Activated CD4-positive, alpha-beta memory T cell treated with anti-CD3 and anti-CD28 coated beads for 36 hours (primary cell): ENCODE measurements around the gene CEP63. TPM values are rescaled to one million over a fixed set of nuclear protein-coding genes. Genes with fewer than 3 reads are reported as not detected.
"Not testable (repeated sequence)": the region's sequence is repeated elsewhere in the genome, so short reads cannot be mapped to it uniquely, and the experiment has no call there.

Experiments
- CTCF ChIA-PET: fragments of 350-600 bp; sonication (Branson Sonifier 250); formaldehyde crosslinking; loops from one replicate; lab custom pipeline; 2021; ENCODE audit warnings: antibody characterized with exemption, inconsistent platforms; lab: Charles Lee
- POLR2A ChIA-PET: fragments of 350-600 bp; sonication (Branson Sonifier 250); formaldehyde crosslinking; loops from one replicate; lab custom pipeline; 2021; ENCODE audit warnings: antibody characterized with exemption; lab: Charles Lee
- DNase-seq: peaks from one replicate; pipeline ENCODE4 v3.0.0-alpha.2; 2020
- H3K27ac Mint-ChIP-seq: one replicate; pipeline ENCODE4 v1.8.0; 2021; ENCODE audit warnings: mixed read lengths
- H3K27me3 Mint-ChIP-seq: one replicate; pipeline ENCODE4 v1.8.0; 2021; ENCODE audit warnings: mixed read lengths
- H3K36me3 Mint-ChIP-seq: one replicate; pipeline ENCODE4 v1.8.0; 2021; ENCODE audit warnings: mixed read lengths
- H3K4me1 Mint-ChIP-seq: one replicate; pipeline ENCODE4 v1.8.0; 2021; ENCODE audit warnings: low read depth, mixed read lengths
- H3K4me3 Mint-ChIP-seq: one replicate; pipeline ENCODE4 v1.8.0; 2021; ENCODE audit warnings: mild to moderate bottlenecking, mixed read lengths
- H3K9me3 Mint-ChIP-seq: one replicate; pipeline ENCODE4 v1.8.0; 2021; ENCODE audit warnings: mixed read lengths
- intact Hi-C: fragments of 100-400 bp; cut with micrococcal nuclease; formaldehyde crosslinking; loops from one replicate; pipeline ENCODE4 v1.15.1; 2023
- total RNA-seq, 2 experiments: library from RNA; stranded (reverse); gene quantifications; one replicate each; pipeline ENCODE4 v1.2.3, GENCODE V29; 2021

The CEP63 gene
- total RNA-seq, 2 experiments from 2014 or later: 22.4 to 23.7 TPM

DNA sequence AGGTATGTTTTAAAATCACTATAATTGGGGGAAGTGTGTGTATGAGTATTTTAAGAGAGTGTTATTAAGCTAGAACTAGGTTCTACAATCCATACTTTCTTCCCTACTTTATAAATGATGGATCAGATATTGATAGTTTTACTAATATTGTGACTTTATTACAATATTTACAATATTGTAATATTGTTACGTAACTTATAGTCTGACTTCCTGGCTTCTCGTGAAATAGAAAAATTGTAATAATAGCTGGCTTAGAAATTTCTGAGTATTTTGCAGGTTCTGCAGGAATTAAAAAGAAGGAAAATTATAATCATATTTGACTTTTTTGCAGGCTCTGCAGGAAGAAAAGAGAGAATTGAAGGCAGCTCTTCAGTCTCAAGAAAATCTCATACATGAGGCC lies 60.0 kb downstream of the CEP63 start:
- ChIA-PET POLR2A (no interaction called here), CTCF (interaction anchor here (0.7 kb wide), 1 partner anchor 8 kb away, joined by 4 read pairs; no protein-coding TSS in a partner anchor)
- no peaks in the 10 kb centered on the region for H3K27me3 Mint-ChIP-seq
- H3K36me3 Mint-ChIP-seq: peaks cover 40% of the 10 kb centered on the region
- no peak overlapping the region for H3K27ac Mint-ChIP-seq
- no peaks in the 10 kb centered on the region for H3K4me1 Mint-ChIP-seq
- H3K4me3 Mint-ChIP-seq: no peak overlapping the region
- DNase-seq: no peak
- intact Hi-C loops: no loop called here
- no peaks in the 10 kb centered on the region for H3K9me3 Mint-ChIP-seq

GRCh38 chr3:134552784-134553183 lies 66.9 kb downstream of the CEP63 start:
- Mint-ChIP-seq H3K36me3 (peaks cover 41% of the 10 kb centered on the region), H3K4me1 (no peaks in the 10 kb centered on the region), H3K27ac (no peak overlapping the region), H3K4me3 (no peak overlapping the region), H3K9me3 (no peaks in the 10 kb centered on the region), H3K27me3 (no peaks in the 10 kb centered on the region)
- intact Hi-C loops: no loop called here
- DNase-seq: no peak
- ChIA-PET CTCF (no interaction called here), POLR2A (no interaction called here)

GRCh38 chr3:134559591-134559990 lies 73.7 kb downstream of the CEP63 start:
- peaks cover 27% of the 10 kb centered on the region for H3K36me3 Mint-ChIP-seq
- intact Hi-C loops: no loop called here

DNA sequence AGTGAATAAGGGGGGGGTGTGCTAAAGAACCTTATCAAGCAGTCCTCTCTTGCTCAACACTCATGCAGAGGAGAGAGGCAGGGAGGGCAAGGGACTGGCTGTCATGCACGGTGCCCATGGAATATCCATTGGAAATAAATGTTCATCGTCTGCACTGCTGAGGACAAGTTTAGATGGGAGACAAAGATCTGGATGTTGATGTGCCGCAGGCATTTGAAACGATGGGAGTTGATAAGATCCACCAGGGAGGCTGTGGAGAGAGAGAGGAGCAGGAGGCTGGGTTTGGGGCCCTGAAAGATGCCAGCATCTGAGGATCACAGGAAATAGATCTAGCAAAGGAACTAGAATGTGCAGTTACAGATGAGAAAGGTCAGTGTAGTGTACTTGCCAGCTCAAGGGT lies 76.2 kb downstream of the CEP63 start:
- H3K9me3 Mint-ChIP-seq: no peaks in the 10 kb centered on the region
- ChIA-PET POLR2A (no interaction called here), CTCF (no interaction called here)
- H3K4me3 Mint-ChIP-seq: no peak overlapping the region
- intact Hi-C loops: no loop called here
- DNase-seq: no peak
- no peak overlapping the region for H3K27ac Mint-ChIP-seq
- H3K4me1 Mint-ChIP-seq: no peaks in the 10 kb centered on the region
- H3K36me3 Mint-ChIP-seq: peaks cover 27% of the 10 kb centered on the region
- H3K27me3 Mint-ChIP-seq: no peaks in the 10 kb centered on the region

More at GRCh38 chr3:134559591-134559990, 73.7 kb downstream of the CEP63 start:
- no peak for DNase-seq
- H3K27me3 Mint-ChIP-seq: no peaks in the 10 kb centered on the region
- no peaks in the 10 kb centered on the region for H3K9me3 Mint-ChIP-seq
- H3K4me3 Mint-ChIP-seq: no peak overlapping the region
- H3K4me1 Mint-ChIP-seq: no peaks in the 10 kb centered on the region
- H3K27ac Mint-ChIP-seq: no peak overlapping the region
- POLR2A ChIA-PET: no interaction called here
- CTCF ChIA-PET: no interaction called here

DNA sequence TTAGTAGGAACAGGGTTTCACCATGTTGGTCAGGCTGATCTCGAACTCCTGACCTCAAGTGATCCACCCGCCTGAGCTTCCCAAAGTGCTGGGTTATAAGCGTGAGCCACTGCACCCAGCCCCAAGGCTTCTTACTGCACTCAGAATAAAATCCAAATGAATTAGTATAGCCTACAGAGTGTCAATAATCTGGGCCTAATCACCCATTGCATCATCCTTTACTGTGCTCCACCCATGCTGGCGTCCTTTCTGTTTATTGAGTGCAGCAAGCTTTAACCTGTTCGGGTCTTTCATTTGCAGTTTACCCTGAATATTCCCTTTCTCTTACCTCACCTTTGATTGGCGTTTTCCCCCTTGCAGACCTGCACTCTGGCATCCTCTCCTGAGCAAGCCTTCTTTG lies 77.7 kb downstream of the CEP63 start:
- H3K4me1 Mint-ChIP-seq: no peaks in the 10 kb centered on the region

DNA sequence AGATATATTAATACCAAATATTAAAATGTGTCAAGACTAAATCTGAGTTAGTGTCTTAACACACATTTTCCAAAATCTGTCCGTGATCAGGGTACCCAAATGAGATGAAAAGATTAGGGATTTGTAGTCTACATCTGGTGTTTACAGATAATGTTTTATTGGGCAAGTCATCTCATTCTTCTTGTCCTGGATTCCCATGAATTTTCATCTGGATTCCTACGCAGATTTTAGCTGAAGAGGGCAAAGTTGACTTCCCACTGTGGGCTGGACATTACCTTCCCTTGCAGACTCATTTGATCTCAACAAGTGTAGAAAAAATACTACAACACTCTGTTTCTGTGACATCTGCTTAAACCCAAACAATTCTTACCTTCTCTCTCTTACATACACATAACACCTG lies 79.1 kb downstream of the CEP63 start:
- Mint-ChIP-seq H3K9me3 (peaks cover 19% of the 10 kb centered on the region), H3K27ac (no peak overlapping the region), H3K4me1 (no peaks in the 10 kb centered on the region), H3K4me3 (no peak overlapping the region), H3K36me3 (peaks cover 24% of the 10 kb centered on the region), H3K27me3 (no peaks in the 10 kb centered on the region)
- DNase-seq: no peak
- ChIA-PET POLR2A (interaction anchor here (0.5 kb wide), 1 partner anchor 813 kb away, joined by 4 read pairs; no protein-coding TSS in a partner anchor), CTCF (no interaction called here)
- intact Hi-C loops: no loop called here

More for the DNA sequence above, 77.7 kb downstream of the CEP63 start:
- H3K9me3 Mint-ChIP-seq: peaks cover 6% of the 10 kb centered on the region
- H3K4me3 Mint-ChIP-seq: no peak overlapping the region
- no peak overlapping the region for H3K27ac Mint-ChIP-seq
- intact Hi-C loops: no loop called here
- CTCF ChIA-PET: no interaction called here
- peaks cover 28% of the 10 kb centered on the region for H3K36me3 Mint-ChIP-seq
- H3K27me3 Mint-ChIP-seq: no peaks in the 10 kb centered on the region
- POLR2A ChIA-PET: no interaction called here
- DNase-seq: no peak

- POLR2A ChIA-PET: no interaction called here
- peaks cover 39% of the 10 kb centered on the region for H3K9me3 Mint-ChIP-seq
Measured at GRCh38 chr3:134567605-134568004, 81.7 kb downstream of the CEP63 start.

DNA sequence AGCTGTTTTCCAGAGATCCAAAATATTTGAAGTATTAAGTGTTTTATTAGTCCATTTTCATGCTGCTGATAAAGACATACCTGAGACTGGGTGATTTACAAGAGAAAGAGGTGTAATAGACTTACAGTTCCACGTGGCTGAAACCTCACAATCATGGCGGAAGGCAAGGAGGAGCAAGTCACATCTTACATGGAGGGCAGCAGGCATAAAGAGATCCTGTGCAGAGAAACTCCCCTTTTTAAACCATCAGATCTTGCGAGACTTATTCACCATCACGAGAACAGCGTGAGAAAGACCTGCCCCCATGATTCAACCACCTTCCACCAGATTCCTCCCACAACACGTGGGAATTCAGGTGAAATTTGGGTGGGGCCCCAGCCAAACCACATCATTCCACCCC lies 82.9 kb downstream of the CEP63 start:
- POLR2A ChIA-PET: no interaction called here
- CTCF ChIA-PET: no interaction called here
- H3K27ac Mint-ChIP-seq: no peak overlapping the region
- H3K27me3 Mint-ChIP-seq: no peaks in the 10 kb centered on the region
- H3K4me1 Mint-ChIP-seq: no peaks in the 10 kb centered on the region
- H3K4me3 Mint-ChIP-seq: no peak overlapping the region
- intact Hi-C loops: no loop called here
- H3K9me3 Mint-ChIP-seq: peaks cover 51% of the 10 kb centered on the region
- peaks cover 15% of the 10 kb centered on the region for H3K36me3 Mint-ChIP-seq
- DNase-seq: no peak

More at GRCh38 chr3:134567605-134568004, 81.7 kb downstream of the CEP63 start:
- intact Hi-C loops: no loop called here
- Mint-ChIP-seq H3K4me3 (no peak overlapping the region), H3K36me3 (peaks cover 20% of the 10 kb centered on the region), H3K4me1 (no peaks in the 10 kb centered on the region), H3K27me3 (no peaks in the 10 kb centered on the region), H3K27ac (no peak overlapping the region)
- DNase-seq: no peak
- CTCF ChIA-PET: no interaction called here

- CTCF ChIA-PET: not testable (repeated sequence)
Measured at GRCh38 chr3:134569899-134570298, 84.0 kb downstream of the CEP63 start.

DNA sequence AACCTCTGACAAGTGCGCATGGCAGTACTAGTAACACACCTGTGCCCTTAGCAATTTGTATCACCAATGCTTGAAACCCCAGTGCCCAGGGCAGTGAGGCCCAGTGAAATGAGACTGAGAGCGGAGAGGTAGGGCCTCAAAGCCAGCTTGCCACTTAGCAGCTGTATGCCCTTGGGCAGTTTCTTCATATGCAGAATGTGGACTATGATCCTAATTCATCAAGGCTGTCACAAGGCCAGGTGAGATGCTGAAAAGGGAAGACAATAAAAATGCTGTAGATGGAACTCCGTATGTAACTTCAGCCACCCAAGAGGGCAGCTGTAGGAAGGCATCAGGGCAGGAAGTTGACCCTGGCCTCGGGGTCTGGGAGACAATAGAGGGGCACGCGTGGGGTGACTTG lies 90.6 kb downstream of the CEP63 start:
- Mint-ChIP-seq H3K27me3 (no peaks in the 10 kb centered on the region), H3K27ac (no peak overlapping the region), H3K4me1 (no peaks in the 10 kb centered on the region), H3K9me3 (peaks cover 21% of the 10 kb centered on the region), H3K4me3 (no peak overlapping the region), H3K36me3 (no peaks in the 10 kb centered on the region)
- ChIA-PET CTCF (no interaction called here), POLR2A (no interaction called here)
- intact Hi-C loops: no loop called here
- DNase-seq: no peak

More at GRCh38 chr3:134569899-134570298, 84.0 kb downstream of the CEP63 start:
- Mint-ChIP-seq H3K36me3 (peaks cover 15% of the 10 kb centered on the region), H3K9me3 (peaks cover 53% of the 10 kb centered on the region)
- H3K4me3 Mint-ChIP-seq, intact Hi-C loops, POLR2A ChIA-PET, H3K27me3 Mint-ChIP-seq, H3K4me1 Mint-ChIP-seq, H3K27ac Mint-ChIP-seq, DNase-seq: not testable (repeated sequence)

- peaks cover 20% of the 10 kb centered on the region for H3K9me3 Mint-ChIP-seq
- ChIA-PET CTCF (no interaction called here), POLR2A (no interaction called here)
- H3K27me3 Mint-ChIP-seq: no peaks in the 10 kb centered on the region
- intact Hi-C loops: no loop called here
- no peak overlapping the region for H3K27ac Mint-ChIP-seq
- H3K4me3 Mint-ChIP-seq: no peak overlapping the region
- no peak for DNase-seq
- H3K4me1 Mint-ChIP-seq: no peaks in the 10 kb centered on the region
- H3K36me3 Mint-ChIP-seq: no peaks in the 10 kb centered on the region
Measured at GRCh38 chr3:134576831-134577230, 91.0 kb downstream of the CEP63 start.

- Mint-ChIP-seq H3K4me1 (no peaks in the 10 kb centered on the region), H3K27me3 (peaks cover 3% of the 10 kb centered on the region), H3K4me3 (no peak overlapping the region), H3K9me3 (peaks cover 3% of the 10 kb centered on the region), H3K27ac (no peak overlapping the region), H3K36me3 (peaks cover 2% of the 10 kb centered on the region)
- DNase-seq: no peak
- ChIA-PET POLR2A (no interaction called here), CTCF (no interaction called here)
- intact Hi-C loops: no loop called here
Measured at GRCh38 chr3:134579141-134579665, 93.3 kb downstream of the CEP63 start.

- H3K36me3 Mint-ChIP-seq: no peaks in the 10 kb centered on the region
- H3K27ac Mint-ChIP-seq: no peak overlapping the region
- CTCF ChIA-PET: interaction anchor here (0.8 to 1.9 kb wide), 2 partner anchors 10 to 12 kb away, joined by 3 to 14 read pairs; no protein-coding TSS in a partner anchor
- no peaks in the 10 kb centered on the region for H3K4me1 Mint-ChIP-seq
- H3K9me3 Mint-ChIP-seq: no peaks in the 10 kb centered on the region
- intact Hi-C loops: no loop called here
- no peak for DNase-seq
- POLR2A ChIA-PET: no interaction called here
- peaks cover 3% of the 10 kb centered on the region for H3K27me3 Mint-ChIP-seq
- no peak overlapping the region for H3K4me3 Mint-ChIP-seq
Measured at GRCh38 chr3:134590766-134591165, 104.9 kb downstream of the CEP63 start.
